ENCODE measurements around the gene RAMP3. TPM values are rescaled to one million over a fixed set of nuclear protein-coding genes. Genes with fewer than 3 reads are reported as not detected.

Gene RAMP3
- total and polyA plus RNA-seq, 5 donors from 2014 or later = not detected

- H3K4me1 Mint-ChIP-seq = peaks cover 0 to 2% (median 0%) of the 10 kb centered on the region in 4 donors
- Histone ChIP-seq H3K27me3 (ENCODE audit: control insufficient read depth, insufficient read depth, low read length) (no peaks in the 10 kb centered on the region), H3K4me3 (ENCODE audit: low read depth, low read length) (no peak overlapping the region), H3K9me3 (ENCODE audit: control insufficient read depth in 2 of 2, low read length in 2 of 2) (no peaks in the 10 kb centered on the region), H3K27ac (ENCODE audit: insufficient read depth, low read length, poor library complexity, severe bottlenecking) (no peak overlapping the region), H3K4me1 (ENCODE audit: control insufficient read depth, insufficient read depth, low read length, poor library complexity, severe bottlenecking) (no peaks in the 10 kb centered on the region), H3K36me3 (ENCODE audit: control insufficient read depth, insufficient read depth, low read length) (no peaks in the 10 kb centered on the region)
- H3K9me3 Mint-ChIP-seq = peaks cover 0 to 2% (median 0%) of the 10 kb centered on the region in 7 donors
- DNase-seq (no peak), ATAC-seq (ENCODE audit: low read depth in 2 of 2) (no peak)
- H3K27ac Mint-ChIP-seq = no peak overlapping the region
- H3K36me3 Mint-ChIP-seq = no peaks in the 10 kb centered on the region
- no peak overlapping the region for H3K4me3 Mint-ChIP-seq
- peaks cover 4% of the 10 kb centered on the region for H3K27me3 Mint-ChIP-seq
Measured at GRCh38 chr7:45188736-45189135, 31.1 kb downstream of the RAMP3 start.

- ATAC-seq (ENCODE audit: low read depth in 2 of 2) (no peak), DNase-seq (no peak)
- Histone ChIP-seq H3K27me3 (ENCODE audit: control insufficient read depth, insufficient read depth, low read length) (no peaks in the 10 kb centered on the region), H3K4me3 (ENCODE audit: low read depth, low read length) (no peak overlapping the region), H3K36me3 (ENCODE audit: control insufficient read depth, insufficient read depth, low read length) (no peaks in the 10 kb centered on the region), H3K4me1 (ENCODE audit: control insufficient read depth, insufficient read depth, low read length, poor library complexity, severe bottlenecking) (no peaks in the 10 kb centered on the region), H3K27ac (ENCODE audit: insufficient read depth, low read length, poor library complexity, severe bottlenecking) (no peak overlapping the region), H3K9me3 (ENCODE audit: control insufficient read depth in 2 of 2, low read length in 2 of 2) (no peaks in the 10 kb centered on the region)
- Mint-ChIP-seq H3K27me3 (peaks cover 4% of the 10 kb centered on the region), H3K9me3 (peaks cover 0 to 2% (median 0%) of the 10 kb centered on the region in 7 donors), H3K27ac (no peak overlapping the region), H3K4me1 (peaks cover 0 to 2% (median 0%) of the 10 kb centered on the region in 4 donors), H3K36me3 (no peaks in the 10 kb centered on the region), H3K4me3 (no peak overlapping the region)
Measured at GRCh38 chr7:45189151-45189970, 31.8 kb downstream of the RAMP3 start.

- H3K4me3 ChIP-seq (ENCODE audit: low read depth, low read length) = no peak overlapping the region
- no peak overlapping the region for H3K27ac ChIP-seq (ENCODE audit: insufficient read depth, low read length, poor library complexity, severe bottlenecking)
- no peak overlapping the region for H3K4me3 Mint-ChIP-seq
- no peaks in the 10 kb centered on the region for H3K4me1 ChIP-seq (ENCODE audit: control insufficient read depth, insufficient read depth, low read length, poor library complexity, severe bottlenecking)
- H3K27me3 Mint-ChIP-seq = peaks cover 4% of the 10 kb centered on the region
- peaks cover 0 to 2% (median 0%) of the 10 kb centered on the region in 4 donors for H3K4me1 Mint-ChIP-seq
- H3K36me3 Mint-ChIP-seq = no peaks in the 10 kb centered on the region
- no peaks in the 10 kb centered on the region for H3K9me3 ChIP-seq (ENCODE audit: control insufficient read depth in 2 of 2, low read length in 2 of 2)
- peaks cover 0 to 2% (median 0%) of the 10 kb centered on the region in 7 donors for H3K9me3 Mint-ChIP-seq
- H3K27me3 ChIP-seq (ENCODE audit: control insufficient read depth, insufficient read depth, low read length) = no peaks in the 10 kb centered on the region
- DNase-seq (no peak), ATAC-seq (ENCODE audit: low read depth in 2 of 2) (no peak)
- H3K36me3 ChIP-seq (ENCODE audit: control insufficient read depth, insufficient read depth, low read length) = no peaks in the 10 kb centered on the region
- no peak overlapping the region for H3K27ac Mint-ChIP-seq
Measured at GRCh38 chr7:45190406-45191165, 33.0 kb downstream of the RAMP3 start.

- H3K36me3 ChIP-seq (ENCODE audit: control insufficient read depth, insufficient read depth, low read length) = no peaks in the 10 kb centered on the region
- peaks cover 0 to 2% (median under 1%) of the 10 kb centered on the region in 4 donors for H3K4me1 Mint-ChIP-seq
- H3K4me3 Mint-ChIP-seq = no peak overlapping the region
- no peak overlapping the region for H3K27ac ChIP-seq (ENCODE audit: insufficient read depth, low read length, poor library complexity, severe bottlenecking)
- H3K4me3 ChIP-seq (ENCODE audit: low read depth, low read length) = no peak overlapping the region
- H3K27me3 ChIP-seq (ENCODE audit: control insufficient read depth, insufficient read depth, low read length) = peaks cover 2% of the 10 kb centered on the region
- no peaks in the 10 kb centered on the region for H3K4me1 ChIP-seq (ENCODE audit: control insufficient read depth, insufficient read depth, low read length, poor library complexity, severe bottlenecking)
- no peaks in the 10 kb centered on the region for H3K36me3 Mint-ChIP-seq
- no peaks in the 10 kb centered on the region for H3K9me3 ChIP-seq (ENCODE audit: control insufficient read depth in 2 of 2, low read length in 2 of 2)
- H3K27me3 Mint-ChIP-seq = peaks cover 4% of the 10 kb centered on the region
- peaks cover 0 to 2% (median 0%) of the 10 kb centered on the region in 7 donors for H3K9me3 Mint-ChIP-seq
- no peak for DNase-seq
- H3K27ac Mint-ChIP-seq = no peak overlapping the region
- ATAC-seq (ENCODE audit: low read depth in 2 of 2) = no peak
Measured at GRCh38 chr7:45191396-45191795, 33.8 kb downstream of the RAMP3 start.

- H3K9me3 Mint-ChIP-seq = peaks cover 0 to 1% (median 0%) of the 10 kb centered on the region in 7 donors
- Histone ChIP-seq H3K4me1 (ENCODE audit: control insufficient read depth, insufficient read depth, low read length, poor library complexity, severe bottlenecking) (no peaks in the 10 kb centered on the region), H3K9me3 (ENCODE audit: control insufficient read depth in 2 of 2, low read length in 2 of 2) (no peaks in the 10 kb centered on the region), H3K4me3 (ENCODE audit: low read depth, low read length) (no peak overlapping the region), H3K27me3 (ENCODE audit: control insufficient read depth, insufficient read depth, low read length) (peaks cover 2% of the 10 kb centered on the region), H3K27ac (ENCODE audit: insufficient read depth, low read length, poor library complexity, severe bottlenecking) (no peak overlapping the region), H3K36me3 (ENCODE audit: control insufficient read depth, insufficient read depth, low read length) (no peaks in the 10 kb centered on the region)
- no peak for ATAC-seq (ENCODE audit: low read depth in 2 of 2)
- H3K4me1 Mint-ChIP-seq = peaks cover 0 to 5% (median under 1%) of the 10 kb centered on the region in 4 donors
- H3K27me3 Mint-ChIP-seq = peaks cover 4% of the 10 kb centered on the region
- H3K4me3 Mint-ChIP-seq = no peak overlapping the region
- no peak for DNase-seq
- H3K36me3 Mint-ChIP-seq = no peaks in the 10 kb centered on the region
- no peak overlapping the region for H3K27ac Mint-ChIP-seq
Measured at GRCh38 chr7:45192621-45193041, 35.0 kb downstream of the RAMP3 start.

GRCh38 chr7:45193828-45194227 is 36.2 kb downstream of the RAMP3 start:
- H3K9me3 Mint-ChIP-seq = peaks cover 0 to 1% (median 0%) of the 10 kb centered on the region in 7 donors
- no peak overlapping the region for H3K27ac Mint-ChIP-seq
- H3K4me1 Mint-ChIP-seq = peaks cover 0 to 5% (median under 1%) of the 10 kb centered on the region in 4 donors
- H3K27ac ChIP-seq (ENCODE audit: insufficient read depth, low read length, poor library complexity, severe bottlenecking) = no peak overlapping the region
- DNase-seq (no peak), ATAC-seq (ENCODE audit: low read depth in 2 of 2) (no peak)
- H3K4me1 ChIP-seq (ENCODE audit: control insufficient read depth, insufficient read depth, low read length, poor library complexity, severe bottlenecking) = no peaks in the 10 kb centered on the region
- peaks cover 2% of the 10 kb centered on the region for H3K27me3 ChIP-seq (ENCODE audit: control insufficient read depth, insufficient read depth, low read length)
- no peaks in the 10 kb centered on the region for H3K9me3 ChIP-seq (ENCODE audit: control insufficient read depth in 2 of 2, low read length in 2 of 2)
- no peaks in the 10 kb centered on the region for H3K36me3 Mint-ChIP-seq
- peaks cover 4% of the 10 kb centered on the region for H3K27me3 Mint-ChIP-seq
- no peak overlapping the region for H3K4me3 Mint-ChIP-seq
- no peak overlapping the region for H3K4me3 ChIP-seq (ENCODE audit: low read depth, low read length)
- H3K36me3 ChIP-seq (ENCODE audit: control insufficient read depth, insufficient read depth, low read length) = no peaks in the 10 kb centered on the region

GRCh38 chr7:45196374-45196773 is 38.8 kb downstream of the RAMP3 start:
- peaks cover 0 to 11% (median under 1%) of the 10 kb centered on the region in 4 donors for H3K4me1 Mint-ChIP-seq
- ATAC-seq (ENCODE audit: low read depth in 2 of 2) = no peak

More at GRCh38 chr7:45196374-45196773, 38.8 kb downstream of the RAMP3 start:
- no peaks in the 10 kb centered on the region for H3K9me3 ChIP-seq (ENCODE audit: control insufficient read depth in 2 of 2, low read length in 2 of 2)
- no peaks in the 10 kb centered on the region for H3K4me1 ChIP-seq (ENCODE audit: control insufficient read depth, insufficient read depth, low read length, poor library complexity, severe bottlenecking)
- no peak overlapping the region for H3K4me3 ChIP-seq (ENCODE audit: low read depth, low read length)
- H3K4me3 Mint-ChIP-seq = no peak overlapping the region
- no peaks in the 10 kb centered on the region for H3K36me3 Mint-ChIP-seq
- H3K27ac ChIP-seq (ENCODE audit: insufficient read depth, low read length, poor library complexity, severe bottlenecking) = no peak overlapping the region
- DNase-seq = peak in 1 of 3 donors; percentile 77
- H3K36me3 ChIP-seq (ENCODE audit: control insufficient read depth, insufficient read depth, low read length) = no peaks in the 10 kb centered on the region
- H3K27me3 Mint-ChIP-seq = peaks cover 7% of the 10 kb centered on the region
- H3K27ac Mint-ChIP-seq = no peak overlapping the region
- H3K9me3 Mint-ChIP-seq = peaks cover 0 to 1% (median 0%) of the 10 kb centered on the region in 7 donors
- peaks cover 2% of the 10 kb centered on the region for H3K27me3 ChIP-seq (ENCODE audit: control insufficient read depth, insufficient read depth, low read length)
